HG03025 (cell line): ENCODE measurements around the gene BHLHE40.

Experiments used
- ATAC-seq: cut with Tn5 transposase; IDR thresholded peaks from one replicate; pipeline ENCODE4 v1.9.1; 2021; ENCODE audit warnings: mild to moderate bottlenecking, moderate library complexity; ENCODE audit not compliant: unreplicated experiment, low FRiP score

BHLHE40 gene

GRCh38 chr3:5015056-5015455 is 35.8 kb downstream of the BHLHE40 start:
- ATAC-seq = no peak

- peak; percentile 49 for ATAC-seq
Measured at GRCh38 chr3:5016211-5017161, 37.2 kb downstream of the BHLHE40 start.

GRCh38 chr3:5017925-5018531 is 38.8 kb downstream of the BHLHE40 start:
- no peak for ATAC-seq

- no peak for ATAC-seq
Measured at GRCh38 chr3:5019411-5020241, 40.4 kb downstream of the BHLHE40 start.

GRCh38 chr3:5020242-5020722 is 41.0 kb downstream of the BHLHE40 start:
- no peak for ATAC-seq

GRCh38 chr3:5021116-5022092 is 42.2 kb downstream of the BHLHE40 start:
- ATAC-seq = no peak

- peak; percentile 38 for ATAC-seq
Measured at GRCh38 chr3:5022187-5022965, 43.1 kb downstream of the BHLHE40 start.

- no peak for ATAC-seq
Measured at GRCh38 chr3:5022966-5023776, 43.9 kb downstream of the BHLHE40 start.

GRCh38 chr3:5023777-5024346 is 44.6 kb downstream of the BHLHE40 start:
- no peak for ATAC-seq

- no peak for ATAC-seq
Measured at GRCh38 chr3:5026046-5026362, 46.8 kb downstream of the BHLHE40 start.

GRCh38 chr3:5029715-5030114 is 50.5 kb downstream of the BHLHE40 start:
- no peak for ATAC-seq

- no peak for ATAC-seq
Measured at GRCh38 chr3:5030152-5030551, 50.9 kb downstream of the BHLHE40 start.

- no peak for ATAC-seq
Measured at GRCh38 chr3:5032844-5033243, 53.6 kb downstream of the BHLHE40 start.
